Lower leg skin (tissue), 4 donors: ENCODE results near the gene VANGL2. TPM values are rescaled to one million over a fixed set of nuclear protein-coding genes. Genes with fewer than 3 reads are reported as not detected.

Experiments
- DNase-seq, 2 donors: peaks; one replicate each; pipeline ENCODE4 v3.0.0-alpha.2; 2019; ENCODE audit warnings: low spot score in 2 of 2
- H3K4me3 ChIP-seq: fragments of 200-600 bp; sonication (generic); 2 replicates; pipeline ENCODE4 v1.5.1; 2017; ENCODE audit warnings: mild to moderate bottlenecking, low read depth; ENCODE audit not compliant: poor library complexity, severe bottlenecking
- CTCF ChIP-seq, 3 donors: fragments of 450-650 bp; IDR thresholded peaks; one replicate each; pipeline ENCODE4 v1.5.1; 2016; ENCODE audit warnings: antibody characterized with exemption in 3 of 3, mild to moderate bottlenecking in 3 of 3, moderate library complexity in 2 of 3
- POLR2A ChIP-seq, 2 donors: fragments of 450-650 bp; IDR thresholded peaks; one replicate each; pipeline ENCODE4 v1.6.1; 2016 to 2017; ENCODE audit warnings: antibody characterized with exemption in 2 of 2, mild to moderate bottlenecking in 1 of 2, moderate library complexity in 1 of 2
- WGBS, 2 donors: methylation state at CpG; one replicate each; pipeline ENCODE4 v1.1.5; 2018; 5-methylcytosine and 5-hydroxymethylcytosine counted together
- intact Hi-C: fragments of 100-400 bp; cut with DNase I; formaldehyde crosslinking; loops from one replicate; pipeline ENCODE4 v1.15.0; 2023; ENCODE audit warnings: low total_unique reads
- total RNA-seq, 4 donors: library from RNA; depleted of rRNA; stranded (reverse); fragments of >200 nt; gene quantifications; one replicate each; pipeline ENCODE4 v1.1.0, GENCODE V29; 2016

Gene VANGL2
- total RNA-seq, 4 donors from 2014 or later, result 18.7 to 27.3 (median 24.4) TPM

GRCh38 chr1:160366731-160367515 is 33.4 kb upstream of the VANGL2 start, which contains the start of gene NHLH1:
TSS of gene NHLH1 (plus strand) at chr1:160367071. CDS start at chr1:160370732, 3,661 bp downstream.
- no peak within 1 kb of the TSS for H3K4me3 ChIP-seq
- intact Hi-C loops, result no loop called here
- no peak for TF ChIP-seq POLR2A (IDR thresholded peaks at IDR 0.05)
- TF ChIP-seq CTCF (IDR thresholded peaks at IDR 0.05), result no peak
- 65 to 72% methylated on average over 15 of the region's 15 CpGs for WGBS, 2 donors
- DNase-seq, result peak in 1 of 2 donors; percentile 72

GRCh38 chr1:160367516-160367900 is 32.9 kb upstream of the VANGL2 start:
- peak in 1 of 2 donors; percentile 31 for DNase-seq
- no peak overlapping the region for H3K4me3 ChIP-seq
- TF ChIP-seq CTCF (IDR thresholded peaks at IDR 0.05), result no peak
- no peak for TF ChIP-seq POLR2A (IDR thresholded peaks at IDR 0.05)
- intact Hi-C loops, result no loop called here
- 57 to 64% methylated on average over 4 of the region's 4 CpGs for WGBS, 2 donors

- TF ChIP-seq POLR2A (IDR thresholded peaks at IDR 0.05) (no peak), CTCF (IDR thresholded peaks at IDR 0.05) (no peak)
- no peak overlapping the region for H3K4me3 ChIP-seq
- 78 to 87% methylated on average over 4 of the region's 4 CpGs for WGBS, 2 donors
- intact Hi-C loops, result no loop called here
- peak in 1 of 2 donors; percentile 53 for DNase-seq
Observed at GRCh38 chr1:160367934-160368923, 32.1 kb upstream of the VANGL2 start.

- no peak for DNase-seq
- no peak overlapping the region for H3K4me3 ChIP-seq
- 84 to 86% methylated on average over 1 of the region's 1 CpG for WGBS, 2 donors
- intact Hi-C loops, result no loop called here
- no peak for TF ChIP-seq CTCF (IDR thresholded peaks at IDR 0.05)
- no peak for TF ChIP-seq POLR2A (IDR thresholded peaks at IDR 0.05)
Observed at GRCh38 chr1:160369087-160369486, 31.3 kb upstream of the VANGL2 start.

- whole genome bisulfite sequencing, 2 donors, result 75 to 82% methylated on average over 29 to 38 of the region's 42 CpGs
- H3K4me3 ChIP-seq, result no peak overlapping the region
- intact Hi-C loops, result no loop called here
- no peak for TF ChIP-seq CTCF (IDR thresholded peaks at IDR 0.05)
- no peak for TF ChIP-seq POLR2A (IDR thresholded peaks at IDR 0.05)
- DNase-seq, result peak in 1 of 2 donors; percentile 77
Observed at GRCh38 chr1:160370561-160371345, 29.6 kb upstream of the VANGL2 start.
